ENCODE data around the gene DCC. TPM values are rescaled to one million over a fixed set of nuclear protein-coding genes. Genes with fewer than 3 reads are reported as not detected.
"Not testable (repeated sequence)": the region's sequence is repeated elsewhere in the genome, so short reads cannot be mapped to it uniquely, and the experiment has no call there.

The DCC gene
- total and polyA plus RNA-seq, 2 experiments from 2014 or later, result not detected

DNA sequence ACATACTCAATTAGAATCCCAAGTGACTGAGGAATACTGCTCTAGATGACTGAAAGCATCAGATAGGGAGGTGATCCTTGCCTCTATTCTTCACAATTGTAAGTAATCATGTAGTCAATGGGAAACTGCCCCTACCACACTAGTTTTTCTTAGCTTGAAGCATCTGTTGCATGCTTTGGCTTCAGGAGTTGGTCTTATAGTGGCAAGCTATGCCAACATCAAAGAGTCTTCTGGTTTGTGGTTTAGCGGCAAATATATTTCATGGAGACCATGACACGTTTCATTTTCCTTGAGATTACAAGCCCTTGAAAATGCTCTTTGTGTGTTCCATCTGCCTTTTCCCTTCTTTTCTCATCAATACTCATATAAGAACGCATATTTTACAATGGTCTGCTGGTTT is 12.9 kb downstream of the DCC start:
- no peaks in the 10 kb centered on the region for H3K9me2 ChIP-seq (ENCODE audit: insufficient read depth)
- no peaks in the 10 kb centered on the region for H3F3A ChIP-seq (ENCODE audit: insufficient read depth)
- no peak overlapping the region for H3K4me3 ChIP-seq
- no peaks in the 10 kb centered on the region for H3K9me3 ChIP-seq (ENCODE audit: low read depth)
- H3K4me1 ChIP-seq (ENCODE audit: insufficient read depth), result no peaks in the 10 kb centered on the region
- in situ Hi-C loops (cut with MboI), result no loop called here
- H4K20me1 ChIP-seq (ENCODE audit: insufficient read depth), result no peaks in the 10 kb centered on the region
- DNase-seq, result no peak
- no peaks in the 10 kb centered on the region for H3K27me3 ChIP-seq (replicated peaks; ENCODE audit: insufficient read depth)
- H2AFZ ChIP-seq, result no peak overlapping the region
- no peak overlapping the region for H3K4me2 ChIP-seq (ENCODE audit: unreplicated experiment)
- TF ChIP-seq EZH2 (IDR thresholded peaks at IDR 0.05; ENCODE audit: insufficient read depth, poor library complexity, severe bottlenecking) (no peak), EZH2phosphoT487 (IDR thresholded peaks at IDR 0.05; ENCODE audit: insufficient read depth, low read depth) (no peak)
- no peak overlapping the region for H3K9ac ChIP-seq
- no peaks in the 10 kb centered on the region for H3K36me3 ChIP-seq (ENCODE audit: low read depth)
- 46 to 69% methylated on average over 3 of the region's 3 CpGs for WGBS, 2 experiments (ENCODE audit: low coverage in 1 of 2, low lambda C conversion rate in 2 of 2, missing lambda C conversion rate in 2 of 2)
- no peaks in the 10 kb centered on the region for H3K79me2 ChIP-seq (ENCODE audit: insufficient read depth)
- no peak overlapping the region for H3K27ac ChIP-seq

DNA sequence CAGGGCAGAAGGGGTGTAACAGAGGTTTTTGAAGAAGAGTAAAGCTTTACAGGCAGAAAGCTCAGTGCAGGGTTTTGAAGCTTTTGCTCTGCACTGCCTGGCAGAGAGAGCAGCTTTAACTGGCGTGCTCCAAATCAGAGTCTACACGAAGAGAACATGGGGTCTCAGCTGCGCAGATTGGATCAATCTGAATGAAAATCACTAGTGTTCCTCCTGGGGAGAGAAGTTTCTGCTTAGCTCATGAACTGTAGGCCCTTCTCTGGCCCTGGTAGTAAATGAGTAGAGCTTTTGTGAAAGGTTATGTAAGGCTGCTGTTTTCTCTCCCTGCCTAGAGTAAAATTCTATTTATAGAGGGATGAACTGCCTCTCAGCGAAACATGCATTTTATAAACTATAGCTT is 13.6 kb downstream of the DCC start:
- no peak overlapping the region for H3K4me2 ChIP-seq (ENCODE audit: unreplicated experiment)
- no peaks in the 10 kb centered on the region for H3K9me3 ChIP-seq (ENCODE audit: low read depth)
- H3K4me3 ChIP-seq, result no peak overlapping the region
- TF ChIP-seq EZH2 (IDR thresholded peaks at IDR 0.05; ENCODE audit: insufficient read depth, poor library complexity, severe bottlenecking), result no peak
- no peak for TF ChIP-seq EZH2phosphoT487 (IDR thresholded peaks at IDR 0.05; ENCODE audit: insufficient read depth, low read depth)
- no peaks in the 10 kb centered on the region for H3K36me3 ChIP-seq (ENCODE audit: low read depth)
- no peak overlapping the region for H2AFZ ChIP-seq
- no peaks in the 10 kb centered on the region for H3K9me2 ChIP-seq (ENCODE audit: insufficient read depth)
- no peaks in the 10 kb centered on the region for H4K20me1 ChIP-seq (ENCODE audit: insufficient read depth)
- H3K27ac ChIP-seq, result no peak overlapping the region
- WGBS, 2 experiments (ENCODE audit: low coverage in 1 of 2, low lambda C conversion rate in 2 of 2, missing lambda C conversion rate in 2 of 2), result 38 to 49% methylated on average over 4 of the region's 4 CpGs
- DNase-seq, result no peak
- no peaks in the 10 kb centered on the region for H3K27me3 ChIP-seq (replicated peaks; ENCODE audit: insufficient read depth)
- H3K9ac ChIP-seq, result no peak overlapping the region
- H3K79me2 ChIP-seq (ENCODE audit: insufficient read depth), result no peaks in the 10 kb centered on the region
- H3F3A ChIP-seq (ENCODE audit: insufficient read depth), result no peaks in the 10 kb centered on the region
- H3K4me1 ChIP-seq (ENCODE audit: insufficient read depth), result no peaks in the 10 kb centered on the region
- in situ Hi-C loops (cut with MboI), result no loop called here

DNA sequence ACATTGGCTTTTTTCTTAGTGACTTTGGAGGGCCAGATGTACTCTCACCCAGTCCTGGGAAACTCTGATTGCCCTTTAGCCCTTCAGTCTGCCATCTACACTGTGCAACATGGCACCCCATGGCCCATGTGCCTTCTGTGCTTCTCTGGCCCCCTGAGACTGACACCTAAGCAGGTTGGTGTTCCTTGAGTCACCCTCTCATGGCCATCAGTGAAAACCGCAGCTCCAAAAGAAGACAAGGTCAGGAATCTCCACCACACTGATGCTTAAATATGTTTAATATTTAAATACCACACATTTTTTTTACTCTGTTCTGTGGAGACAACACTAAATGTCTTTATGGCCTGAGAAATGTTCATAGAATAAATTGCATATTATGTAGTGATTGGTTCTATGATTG is 23.9 kb downstream of the DCC start:
- Histone ChIP-seq H3K27me3 (replicated peaks; ENCODE audit: insufficient read depth) (no peaks in the 10 kb centered on the region), H3K79me2 (ENCODE audit: insufficient read depth) (no peaks in the 10 kb centered on the region), H2AFZ (no peak overlapping the region), H3K9me2 (ENCODE audit: insufficient read depth) (no peaks in the 10 kb centered on the region), H3K4me3 (no peak overlapping the region), H3K27ac (no peak overlapping the region), H3K9me3 (ENCODE audit: low read depth) (no peaks in the 10 kb centered on the region), H3K36me3 (ENCODE audit: low read depth) (no peaks in the 10 kb centered on the region), H3F3A (ENCODE audit: insufficient read depth) (no peaks in the 10 kb centered on the region), H4K20me1 (ENCODE audit: insufficient read depth) (no peaks in the 10 kb centered on the region), H3K4me1 (ENCODE audit: insufficient read depth) (no peaks in the 10 kb centered on the region), H3K4me2 (ENCODE audit: unreplicated experiment) (no peak overlapping the region), H3K9ac (no peak overlapping the region)
- in situ Hi-C loops (cut with MboI), result no loop called here
- TF ChIP-seq EZH2 (IDR thresholded peaks at IDR 0.05; ENCODE audit: insufficient read depth, poor library complexity, severe bottlenecking), result no peak
- no peak for TF ChIP-seq EZH2phosphoT487 (IDR thresholded peaks at IDR 0.05; ENCODE audit: insufficient read depth, low read depth)
- no peak for DNase-seq
- 47 to 50% methylated on average over 1 of the region's 1 CpG for WGBS, 2 experiments (ENCODE audit: low coverage in 1 of 2, low lambda C conversion rate in 2 of 2, missing lambda C conversion rate in 2 of 2)

DNA sequence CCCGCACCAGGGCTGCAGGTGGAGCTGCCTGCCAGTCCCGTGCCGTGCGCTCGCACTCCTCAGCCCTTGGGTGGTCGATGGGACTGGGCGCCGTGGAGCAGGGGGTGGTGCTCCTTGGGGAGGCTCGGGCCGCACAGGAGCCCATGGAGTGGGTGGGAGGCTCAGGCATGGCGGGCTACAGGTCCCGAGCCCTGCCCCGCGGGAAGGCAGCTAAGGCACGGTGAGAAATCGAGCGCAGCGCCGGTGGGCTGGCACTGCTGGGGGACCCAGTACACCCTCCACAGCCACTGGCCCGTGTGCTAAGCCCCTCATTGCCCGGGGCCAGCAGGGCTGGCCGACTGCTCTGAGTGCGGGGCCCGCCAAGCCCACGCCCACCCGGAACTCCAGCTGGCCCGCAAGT is 26.9 kb downstream of the DCC start:
- DNase-seq; H3K27me3 ChIP-seq (replicated peaks; ENCODE audit: insufficient read depth); H3K9me3 ChIP-seq (ENCODE audit: low read depth); H3K9ac ChIP-seq; H2AFZ ChIP-seq; H4K20me1 ChIP-seq (ENCODE audit: insufficient read depth); H3K36me3 ChIP-seq (ENCODE audit: low read depth); H3K79me2 ChIP-seq (ENCODE audit: insufficient read depth); H3K27ac ChIP-seq; H3F3A ChIP-seq (ENCODE audit: insufficient read depth); H3K9me2 ChIP-seq (ENCODE audit: insufficient read depth); in situ Hi-C loops (cut with MboI); H3K4me2 ChIP-seq (ENCODE audit: unreplicated experiment); H3K4me1 ChIP-seq (ENCODE audit: insufficient read depth); H3K4me3 ChIP-seq: not testable (repeated sequence)
- 79 to 80% methylated on average over 24 to 27 of the region's 27 CpGs for WGBS, 2 experiments (ENCODE audit: low coverage in 1 of 2, low lambda C conversion rate in 2 of 2, missing lambda C conversion rate in 2 of 2)

DNA sequence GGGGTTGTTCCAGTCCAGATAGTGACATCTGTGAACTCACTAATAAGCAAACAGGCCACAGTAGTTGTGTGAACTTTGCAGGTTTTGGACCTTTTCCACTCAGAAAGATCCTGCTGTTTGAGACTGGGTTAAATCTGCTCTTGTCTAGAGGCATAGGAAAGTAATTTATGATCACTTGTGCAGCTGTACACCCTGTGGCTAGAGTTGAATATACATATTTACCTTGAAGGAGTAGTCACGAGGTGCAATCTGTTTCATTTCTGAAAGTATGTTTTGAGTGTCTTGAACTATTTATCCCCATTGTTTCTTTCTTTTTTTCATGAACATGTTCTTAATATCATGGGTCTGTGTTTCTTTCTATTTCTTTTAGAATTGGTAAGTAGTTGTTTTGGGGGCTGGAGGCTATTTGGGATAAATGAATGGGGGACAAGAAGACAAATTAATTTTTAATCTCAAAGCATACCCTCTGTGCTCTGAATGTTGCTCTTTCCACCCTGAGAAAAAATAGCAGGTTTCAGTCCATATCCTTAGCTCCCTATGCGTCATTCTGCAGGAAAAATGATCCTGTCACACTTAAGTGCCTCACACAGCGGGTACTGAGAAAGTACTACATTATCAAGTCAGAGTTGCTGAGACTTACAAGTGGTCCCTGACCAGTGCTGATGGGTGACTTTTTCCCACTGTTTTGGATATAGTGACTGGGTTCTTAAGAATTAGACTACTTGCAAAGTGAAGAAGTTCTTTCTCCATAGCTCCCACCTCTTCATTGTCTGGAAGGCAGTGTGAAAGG is 28.2 kb downstream of the DCC start:
- Histone ChIP-seq H3K4me2 (ENCODE audit: unreplicated experiment) (no peak overlapping the region), H4K20me1 (ENCODE audit: insufficient read depth) (no peaks in the 10 kb centered on the region), H2AFZ (no peak overlapping the region), H3K27me3 (replicated peaks; ENCODE audit: insufficient read depth) (no peaks in the 10 kb centered on the region), H3K79me2 (ENCODE audit: insufficient read depth) (no peaks in the 10 kb centered on the region), H3K27ac (no peak overlapping the region), H3K9ac (no peak overlapping the region), H3K36me3 (ENCODE audit: low read depth) (no peaks in the 10 kb centered on the region), H3K4me3 (no peak overlapping the region), H3F3A (ENCODE audit: insufficient read depth) (no peaks in the 10 kb centered on the region), H3K4me1 (ENCODE audit: insufficient read depth) (no peaks in the 10 kb centered on the region), H3K9me3 (ENCODE audit: low read depth) (no peaks in the 10 kb centered on the region), H3K9me2 (ENCODE audit: insufficient read depth) (no peaks in the 10 kb centered on the region)
- in situ Hi-C loops (cut with MboI), result no loop called here
- WGBS, 2 experiments (ENCODE audit: low coverage in 1 of 2, low lambda C conversion rate in 2 of 2, missing lambda C conversion rate in 2 of 2), result 29 to 32% methylated on average over 3 of the region's 3 CpGs
- TF ChIP-seq EZH2 (IDR thresholded peaks at IDR 0.05; ENCODE audit: insufficient read depth, poor library complexity, severe bottlenecking), result no peak
- TF ChIP-seq EZH2phosphoT487 (IDR thresholded peaks at IDR 0.05; ENCODE audit: insufficient read depth, low read depth), result no peak
- no peak for DNase-seq
